Activated CD4-positive, alpha-beta memory T cell treated with anti-CD3 and anti-CD28 coated beads, Interleukin-2, amount 10 ng/mL, durations not matched to agents 7 days and 5 days (primary cell): ENCODE data around the gene SLC11A1. TPM values are rescaled to one million over a fixed set of nuclear protein-coding genes. Genes with fewer than 3 reads are reported as not detected.

Experiments
- CTCF ChIA-PET: fragments of 350-600 bp; sonication (Branson Sonifier 250); formaldehyde crosslinking; loops from one replicate; lab custom pipeline; 2021; ENCODE audit warnings: antibody characterized with exemption, inconsistent platforms; lab: Charles Lee
- POLR2A ChIA-PET: fragments of 350-600 bp; sonication (Branson Sonifier 250); formaldehyde crosslinking; loops from one replicate; lab custom pipeline; 2021; ENCODE audit warnings: antibody characterized with exemption; lab: Charles Lee
- DNase-seq: peaks from one replicate; pipeline ENCODE4 v3.0.0-alpha.2; 2020
- H3K27ac Mint-ChIP-seq: one replicate; pipeline ENCODE4 v1.8.0; 2021; ENCODE audit warnings: mild to moderate bottlenecking, mixed read lengths
- H3K27me3 Mint-ChIP-seq: one replicate; pipeline ENCODE4 v1.8.0; 2021; ENCODE audit warnings: mixed read lengths
- H3K36me3 Mint-ChIP-seq: one replicate; pipeline ENCODE4 v1.8.0; 2021; ENCODE audit warnings: low read depth, mixed read lengths
- H3K4me1 Mint-ChIP-seq: one replicate; pipeline ENCODE4 v1.8.0; 2021; ENCODE audit warnings: mixed read lengths
- H3K4me3 Mint-ChIP-seq: one replicate; pipeline ENCODE4 v1.8.0; 2021; ENCODE audit warnings: mild to moderate bottlenecking, mixed read lengths
- H3K9me3 Mint-ChIP-seq: one replicate; pipeline ENCODE4 v1.8.0; 2021; ENCODE audit warnings: mixed read lengths
- total RNA-seq, 2 experiments: library from RNA; stranded (reverse); gene quantifications; one replicate each; pipeline ENCODE4 v1.2.3, GENCODE V29; 2021

Gene SLC11A1
- total RNA-seq, 2 experiments from 2014 or later: 0.13 to 0.25 TPM

DNA sequence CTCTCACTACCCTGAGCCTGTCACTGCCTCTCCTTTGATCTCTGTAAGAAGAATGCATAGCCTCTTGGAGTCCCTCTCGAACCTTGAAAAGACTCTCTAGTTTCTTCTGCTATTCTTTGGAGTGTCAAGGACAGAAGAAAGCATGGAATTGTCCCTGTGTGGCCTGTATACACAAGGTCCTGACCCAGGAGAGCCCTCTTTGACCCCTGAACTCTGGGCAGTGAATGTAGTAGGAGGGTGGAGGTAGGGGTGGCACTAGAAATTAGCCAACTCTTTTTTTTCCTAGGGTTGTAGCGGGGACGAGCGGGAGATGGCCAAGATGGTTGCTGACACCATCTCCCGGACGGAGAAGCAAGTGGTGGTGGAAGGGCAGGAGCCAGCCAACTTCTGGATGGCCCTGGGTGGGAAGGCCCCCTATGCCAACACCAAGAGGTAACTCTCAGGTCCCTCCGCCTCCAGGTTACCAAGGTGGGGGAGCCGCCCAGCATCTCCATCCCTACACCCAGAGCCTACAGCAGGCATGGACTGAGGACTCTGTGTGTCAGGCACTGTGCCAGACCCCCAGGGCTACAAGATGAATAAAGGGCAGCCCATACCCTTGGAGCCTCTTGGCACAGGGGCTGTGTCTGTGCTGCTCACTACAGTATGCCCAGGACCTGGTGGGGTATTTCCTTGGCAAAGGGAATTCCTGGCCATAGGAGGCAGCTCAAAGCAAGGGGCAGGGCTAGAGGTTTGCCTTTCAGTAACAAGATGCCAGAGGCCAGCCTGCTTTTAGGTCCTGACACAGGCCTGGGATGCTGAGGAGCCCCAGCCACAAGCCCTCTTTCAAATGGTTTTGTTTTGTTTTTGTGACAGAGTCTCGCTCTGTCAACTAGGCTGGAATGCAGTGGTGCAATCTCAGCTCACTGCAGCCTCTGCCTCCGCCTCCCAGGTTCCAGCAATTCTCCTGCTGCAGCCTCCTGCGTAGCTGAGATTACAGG lies 53.2 kb downstream of the SLC11A1 start:
- H3K4me1 Mint-ChIP-seq: peaks cover 7% of the 10 kb centered on the region
- no peaks in the 10 kb centered on the region for H3K36me3 Mint-ChIP-seq
- no peak overlapping the region for H3K4me3 Mint-ChIP-seq
- POLR2A ChIA-PET: no interaction called here
- peaks cover 5% of the 10 kb centered on the region for H3K27me3 Mint-ChIP-seq
- no peak overlapping the region for H3K27ac Mint-ChIP-seq
- CTCF ChIA-PET: no interaction called here
- no peaks in the 10 kb centered on the region for H3K9me3 Mint-ChIP-seq
- no peak for DNase-seq

DNA sequence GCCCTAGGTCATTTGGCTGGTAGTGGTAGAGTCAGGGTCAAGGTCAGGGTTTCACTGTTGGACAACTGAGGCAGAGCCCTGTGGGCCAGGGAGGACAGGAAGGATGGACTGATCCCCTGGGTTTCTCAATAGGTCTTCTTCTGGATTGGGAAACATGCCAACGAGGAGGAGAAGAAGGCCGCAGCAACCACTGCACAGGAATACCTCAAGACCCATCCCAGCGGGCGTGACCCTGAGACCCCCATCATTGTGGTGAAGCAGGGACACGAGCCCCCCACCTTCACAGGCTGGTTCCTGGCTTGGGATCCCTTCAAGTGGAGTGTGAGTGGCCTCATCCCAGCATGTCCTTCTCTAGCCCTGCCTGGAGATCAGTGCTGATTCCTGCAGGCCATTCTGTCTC lies 54.9 kb downstream of the SLC11A1 start:
- Mint-ChIP-seq H3K9me3 (no peaks in the 10 kb centered on the region), H3K4me1 (peaks cover 5% of the 10 kb centered on the region), H3K27ac (no peak overlapping the region), H3K4me3 (no peak overlapping the region), H3K36me3 (no peaks in the 10 kb centered on the region), H3K27me3 (peaks cover 5% of the 10 kb centered on the region)
- no peak for DNase-seq
- ChIA-PET CTCF (no interaction called here), POLR2A (no interaction called here)

- Mint-ChIP-seq H3K27ac (no peak overlapping the region), H3K4me3 (no peak overlapping the region), H3K36me3 (no peaks in the 10 kb centered on the region), H3K9me3 (no peaks in the 10 kb centered on the region), H3K27me3 (no peaks in the 10 kb centered on the region), H3K4me1 (peaks cover 1% of the 10 kb centered on the region)
- CTCF ChIA-PET: no interaction called here
- POLR2A ChIA-PET: no interaction called here
- no peak for DNase-seq
These were observed 55.9 kb downstream of the SLC11A1 start for GRCh38 chr2:218437969-218438368.

- no peaks in the 10 kb centered on the region for H3K27me3 Mint-ChIP-seq
- DNase-seq: no peak
- no peaks in the 10 kb centered on the region for H3K9me3 Mint-ChIP-seq
- POLR2A ChIA-PET: no interaction called here
- H3K4me1 Mint-ChIP-seq: peaks cover 1% of the 10 kb centered on the region
- H3K36me3 Mint-ChIP-seq: no peaks in the 10 kb centered on the region
- no peak overlapping the region for H3K4me3 Mint-ChIP-seq
- CTCF ChIA-PET: no interaction called here
- H3K27ac Mint-ChIP-seq: no peak overlapping the region
These were observed 56.5 kb downstream of the SLC11A1 start for GRCh38 chr2:218438596-218438995.

- H3K27me3 Mint-ChIP-seq: no peaks in the 10 kb centered on the region
- H3K36me3 Mint-ChIP-seq: peaks cover 20% of the 10 kb centered on the region
- H3K27ac Mint-ChIP-seq: peak overlapping the region; percentile 6
- no peak overlapping the region for H3K4me3 Mint-ChIP-seq
- DNase-seq: no peak
- no peaks in the 10 kb centered on the region for H3K9me3 Mint-ChIP-seq
- POLR2A ChIA-PET: no interaction called here
- H3K4me1 Mint-ChIP-seq: peaks cover 10% of the 10 kb centered on the region
- CTCF ChIA-PET: no interaction called here
These were observed 62.8 kb downstream of the SLC11A1 start for GRCh38 chr2:218444692-218445357.

DNA sequence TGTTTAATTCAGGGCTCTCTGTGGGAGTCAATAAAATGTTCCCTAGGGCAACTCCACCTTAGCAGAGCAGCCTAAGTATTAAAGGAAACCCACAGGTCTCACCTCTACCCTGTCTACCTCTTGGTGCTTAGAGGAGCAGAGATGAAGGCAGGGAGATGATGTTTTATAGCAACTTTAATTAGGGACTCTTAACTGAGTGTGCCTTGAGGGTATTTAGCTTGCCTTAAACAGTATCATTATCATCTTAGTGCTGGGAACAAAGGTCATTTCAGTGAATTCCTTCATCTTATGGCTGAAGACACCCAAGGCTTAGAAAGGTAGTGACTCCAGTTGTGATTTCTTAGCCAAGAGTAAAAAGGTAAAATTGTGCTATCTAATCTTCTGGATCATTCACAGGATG lies 63.5 kb downstream of the SLC11A1 start:
- POLR2A ChIA-PET: no interaction called here
- H3K27ac Mint-ChIP-seq: no peak overlapping the region

More for the DNA sequence above, 63.5 kb downstream of the SLC11A1 start:
- Mint-ChIP-seq H3K9me3 (no peaks in the 10 kb centered on the region), H3K27me3 (no peaks in the 10 kb centered on the region), H3K4me1 (peaks cover 9% of the 10 kb centered on the region), H3K36me3 (peaks cover 25% of the 10 kb centered on the region), H3K4me3 (no peak overlapping the region)
- DNase-seq: no peak
- CTCF ChIA-PET: no interaction called here

Other genes with a start within 250 kb of the SLC11A1 start
- gene CXCR1, start 215.3 kb upstream of the SLC11A1 start, total RNA-seq: 1 to 10 TPM; 2.7 to 3.0 TPM
- 100 to 1,000 TPM; 765 to 778 TPM for gene ARPC2, start 165.1 kb upstream of the SLC11A1 start, total RNA-seq
- gene GPBAR1, start 121.3 kb upstream of the SLC11A1 start, total RNA-seq: under 1 TPM; 0.68 to 0.75 TPM
- 10 to 100 TPM; 44.2 to 46.8 TPM for gene AAMP, start 112.1 kb upstream of the SLC11A1 start, total RNA-seq
- gene PNKD, start 111.8 kb upstream of the SLC11A1 start, total RNA-seq: 10 to 100 TPM; 30.1 to 31.8 TPM
- gene TMBIM1, start 89.8 kb upstream of the SLC11A1 start, total RNA-seq: 100 to 1,000 TPM; 105 to 107 TPM
- not detected for gene CATIP, start 25.4 kb upstream of the SLC11A1 start, total RNA-seq
- gene CTDSP1, start 17.6 kb downstream of the SLC11A1 start, total RNA-seq: 100 to 1,000 TPM; 203 to 205 TPM
- gene VIL1, start 36.9 kb downstream of the SLC11A1 start, total RNA-seq: not detected
- gene USP37, start 186.1 kb downstream of the SLC11A1 start, total RNA-seq: 10 to 100 TPM; 30.2 to 32.7 TPM
- 10 to 100 TPM; 77.1 to 77.3 TPM for gene CNOT9, start 186.6 kb downstream of the SLC11A1 start, total RNA-seq
- gene PLCD4, start 225.6 kb downstream of the SLC11A1 start, total RNA-seq: under 1 TPM; 0.10 to 0.38 TPM